H1 (cell line): Measurements from ENCODE around the gene DIP2C. TPM values are rescaled to one million over a fixed set of nuclear protein-coding genes. Genes with fewer than 3 reads are reported as not detected.

Experiments used
- CTCF ChIA-PET: fragments of 300-600 bp; sonication (Branson Sonifier 250); formaldehyde crosslinking; loops from one replicate; lab custom pipeline; 2021; ENCODE audit not compliant: partially characterized antibody; lab: Charles Lee
- POLR2A ChIA-PET: fragments of 300-600 bp; sonication (Branson Sonifier 250); formaldehyde crosslinking; loops from one replicate; lab custom pipeline; 2021; ENCODE audit warnings: inconsistent platforms; ENCODE audit not compliant: partially characterized antibody; lab: Charles Lee
- DNase-seq, 2 experiments: peaks; one replicate each; pipeline versions ENCODE4 v3.0.0 to v3.0.0-alpha.2; 2010 to 2022; ENCODE audit warnings: low spot score in 2 of 2, low read depth in 1 of 2, mixed read lengths in 1 of 2
- FAIRE-seq: peaks from 2 replicates; lab custom pipeline; 2011; peaks lifted over from hg19 to GRCh38; lab: Jason Lieb, UNC
- H2AFZ ChIP-seq: 2 replicates; pipeline ENCODE4 v1.8.1; 2012; ENCODE audit warnings: low read length, inconsistent platforms
- H2AK5ac ChIP-seq: 2 replicates; pipeline ENCODE4 v1.6.1; 2013; ENCODE audit warnings: low read depth, low read length
- H2BK120ac ChIP-seq: replicated peaks from 2 replicates; pipeline ENCODE3; 2013; ENCODE audit warnings: low read depth, low read length, inconsistent platforms
- H2BK12ac ChIP-seq: 2 replicates; pipeline ENCODE4 v1.6.1; 2013; ENCODE audit warnings: low read depth, low read length
- H2BK15ac ChIP-seq: 2 replicates; pipeline ENCODE4 v1.6.1; 2013; ENCODE audit warnings: low read length
- H2BK20ac ChIP-seq: 2 replicates; pipeline ENCODE4 v1.6.1; 2013; ENCODE audit warnings: low read length
- H2BK5ac ChIP-seq: 2 replicates; pipeline ENCODE4 v1.6.1; 2013; ENCODE audit warnings: low read depth, low read length
- H3K14ac ChIP-seq: 2 replicates; pipeline ENCODE4 v1.6.1; 2013; ENCODE audit warnings: inconsistent platforms; ENCODE audit not compliant: insufficient read length
- H3K18ac ChIP-seq: 2 replicates; pipeline ENCODE4 v1.6.1; 2013; ENCODE audit warnings: low read length; ENCODE audit errors: extremely low read depth
- H3K23ac ChIP-seq: 2 replicates; pipeline ENCODE4 v1.6.1; 2013; ENCODE audit warnings: inconsistent platforms; ENCODE audit not compliant: insufficient read length
- H3K23me2 ChIP-seq: 2 replicates; pipeline ENCODE4 v1.6.1; 2013; ENCODE audit warnings: low read depth, low read length
- H3K27ac ChIP-seq: 2 replicates; pipeline ENCODE4 v1.6.1; 2011; ENCODE audit warnings: low read depth, low read length, inconsistent platforms
- H3K27me3 ChIP-seq, 4 experiments: replicated peaks in 1 of 4; 1 replicate in 1 of 4; 2 replicates in 3 of 4; pipeline versions ENCODE4 v1.6.1 to v1.8.1; 2011 to 2013; ENCODE audit warnings: low read length in 3 of 4, mild to moderate bottlenecking in 3 of 4, inconsistent platforms in 2 of 4, mixed read lengths in 2 of 4, moderate library complexity in 1 of 4; ENCODE audit not compliant: control insufficient read depth in 3 of 4, insufficient read depth in 3 of 4; ENCODE audit errors: extremely low read depth in 1 of 4
- H3K36me3 ChIP-seq, 4 experiments: 2 replicates each; pipeline versions ENCODE4 v1.6.1 to v1.8.1; 2011 to 2013; ENCODE audit warnings: mild to moderate bottlenecking in 4 of 4, low read length in 3 of 4, moderate library complexity in 2 of 4, control low read depth in 1 of 4, inconsistent platforms in 1 of 4; ENCODE audit not compliant: insufficient read depth in 4 of 4, control insufficient read depth in 2 of 4
- H3K4ac ChIP-seq: replicated peaks from 2 replicates; pipeline ENCODE3; 2013; ENCODE audit warnings: low read length, low read depth, mixed read lengths, inconsistent platforms; ENCODE audit not compliant: insufficient read length
- H3K4me1 ChIP-seq, 4 experiments: replicated peaks in 1 of 4; 1 replicate in 1 of 4; 2 replicates in 3 of 4; pipeline versions ENCODE4 v1.6.1 to v1.8.1; 2011 to 2013; ENCODE audit warnings: low read length in 3 of 4, inconsistent platforms in 2 of 4, mixed read lengths in 1 of 4; ENCODE audit not compliant: insufficient read depth in 4 of 4, control insufficient read depth in 3 of 4
- H3K4me2 ChIP-seq, 2 experiments: 2 replicates each; pipeline versions ENCODE4 v1.6.1 to v1.8.1; 2011 to 2013; ENCODE audit warnings: low read depth in 2 of 2, low read length in 2 of 2, control low read depth in 1 of 2, inconsistent platforms in 1 of 2, mild to moderate bottlenecking in 1 of 2; ENCODE audit not compliant: insufficient read depth in 1 of 2
- H3K4me3 ChIP-seq, 4 experiments: fragments of 200-600, 300-600 bp in 1 of 4; sonication (generic), shearing (Covaris generic), sonication (Bioruptor Twin) in 1 of 4; 2 replicates each; pipeline versions ENCODE4 v1.5.1 to v1.8.1; 2011 to 2016; ENCODE audit warnings: low read length in 4 of 4, low read depth in 3 of 4, control low read depth in 2 of 4, inconsistent platforms in 2 of 4, mild to moderate bottlenecking in 2 of 4, mixed read lengths in 1 of 4, moderate library complexity in 1 of 4; ENCODE audit not compliant: insufficient read depth in 2 of 4; ENCODE audit errors: extremely low read depth in 1 of 4
- H3K56ac ChIP-seq: replicated peaks from 2 replicates; pipeline ENCODE3; 2013; ENCODE audit warnings: low read depth, mild to moderate bottlenecking, mixed read lengths, low read length, inconsistent platforms; ENCODE audit not compliant: insufficient read length
- H3K79me1 ChIP-seq: 2 replicates; pipeline ENCODE4 v1.6.1; 2013; ENCODE audit warnings: low read depth, low read length, control low read depth
- H3K79me2 ChIP-seq, 2 experiments: 2 replicates each; pipeline versions ENCODE4 v1.6.1 to v1.8.1; 2012 to 2013; ENCODE audit warnings: low read length in 2 of 2, mild to moderate bottlenecking in 2 of 2, inconsistent platforms in 1 of 2; ENCODE audit not compliant: insufficient read depth in 2 of 2, control insufficient read depth in 1 of 2
- H3K9ac ChIP-seq, 4 experiments: replicated peaks in 1 of 4; 1 replicate in 1 of 4; 2 replicates in 3 of 4; pipeline versions ENCODE4 v1.6.1 to v1.8.1; 2011 to 2013; ENCODE audit warnings: low read depth in 3 of 4, low read length in 3 of 4, control low read depth in 2 of 4, mild to moderate bottlenecking in 2 of 4, moderate library complexity in 2 of 4, inconsistent platforms in 1 of 4; ENCODE audit errors: extremely low read depth in 1 of 4
- H3K9me3 ChIP-seq, 2 experiments: 2 replicates each; pipeline versions ENCODE4 v1.6.1 to v1.8.1; 2012 to 2013; ENCODE audit warnings: mild to moderate bottlenecking in 2 of 2, moderate library complexity in 2 of 2, control low read depth in 1 of 2, inconsistent platforms in 1 of 2, low read depth in 1 of 2, low read length in 1 of 2, mixed read lengths in 1 of 2; ENCODE audit not compliant: insufficient read depth in 2 of 2
- H4K20me1 ChIP-seq, 2 experiments: replicated peaks in 1 of 2; 2 replicates each; pipeline versions ENCODE3 to v1.8.1; 2011 to 2013; ENCODE audit warnings: inconsistent platforms in 2 of 2, low read length in 2 of 2, mild to moderate bottlenecking in 1 of 2; ENCODE audit not compliant: insufficient read depth in 2 of 2, control insufficient read depth in 1 of 2
- H4K5ac ChIP-seq: 2 replicates; pipeline ENCODE4 v1.6.1; 2013; ENCODE audit warnings: low read length, low read depth, mixed read lengths, inconsistent platforms; ENCODE audit not compliant: insufficient read length
- H4K8ac ChIP-seq: 2 replicates; pipeline ENCODE4 v1.8.0; 2013; ENCODE audit warnings: mild to moderate bottlenecking, moderate library complexity, low read length, inconsistent platforms; ENCODE audit not compliant: insufficient read depth; ENCODE audit errors: extremely low read depth
- H4K91ac ChIP-seq: replicated peaks from 2 replicates; pipeline ENCODE3; 2013; ENCODE audit warnings: low read length, mixed read lengths, inconsistent platforms; ENCODE audit not compliant: insufficient read length
- BRCA1 ChIP-seq: IDR thresholded peaks from 2 replicates; pipeline ENCODE4 v1.6.1; 2012; ENCODE audit warnings: low read depth, low read length, improper control_type of control experiment
- HDAC2 ChIP-seq, 2 experiments: fragments of 300-600 bp in 1 of 2; sonication (generic) in 1 of 2; IDR thresholded peaks; 2 replicates each; pipeline ENCODE4 v1.6.1; 2011 to 2012; ENCODE audit warnings: low read depth in 2 of 2, low read length in 2 of 2, mild to moderate bottlenecking in 2 of 2, moderate library complexity in 2 of 2, borderline replicate concordance in 1 of 2, inconsistent platforms in 1 of 2
- SUZ12 ChIP-seq: fragments of 200-600 bp; sonication (generic); IDR thresholded peaks from 2 replicates; pipeline ENCODE4 v1.6.1; 2012; ENCODE audit warnings: mild to moderate bottlenecking, inconsistent platforms, low read length, moderate library complexity, mixed read lengths
- WGBS, 2 experiments: shearing (Covaris generic) in 1 of 2; methylation state at CpG; one replicate each; pipeline versions ENCODE4 v1.1.6 to v1.1.7; 2013 to 2015; ENCODE audit warnings: low lambda C conversion rate in 2 of 2, mixed read lengths in 2 of 2, inconsistent platforms in 1 of 2, low coverage in 1 of 2, missing lambda C conversion rate in 1 of 2; ENCODE audit not compliant: insufficient replicate concordance in 2 of 2, insufficient coverage in 1 of 2, insufficient read length in 1 of 2; ENCODE audit errors: extremely low coverage in 1 of 2, missing lambda C conversion rate in 1 of 2; 5-methylcytosine and 5-hydroxymethylcytosine counted together
- polyA plus RNA-seq, 7 experiments: library from polyadenylated mRNA; depleted of rRNA in 3 of 7; stranded (reverse) in 5 of 7; unstranded in 2 of 7; fragments of >200 nt in 5 of 7; fragments of 200-250 nt in 2 of 7; gene quantifications; 1 replicate in 5 of 7; 2 replicates in 1 of 7; 4 replicates in 1 of 7; pipeline versions ENCODE4 v1.2.1 to v1.2.3, GENCODE V29; 2011 to 2013; ENCODE audit warnings: missing spikeins in 2 of 7, mixed read lengths in 2 of 7
- total RNA-seq: library from RNA; stranded (reverse); fragmentation: NEBNext Ultra II Directional; extraction: Animal tissue kit (Norgen Biotek cat#: 25700); gene quantifications from 2 replicates; pipeline ENCODE4 v1.2.1, GENCODE V29; 2021

Gene DIP2C
- total and polyA plus RNA-seq, 2 of the 8 experiments (the other 6 are each of a cell fraction or from before 2014, with no cell fraction given), result 3.8 to 9.3 TPM

DNA sequence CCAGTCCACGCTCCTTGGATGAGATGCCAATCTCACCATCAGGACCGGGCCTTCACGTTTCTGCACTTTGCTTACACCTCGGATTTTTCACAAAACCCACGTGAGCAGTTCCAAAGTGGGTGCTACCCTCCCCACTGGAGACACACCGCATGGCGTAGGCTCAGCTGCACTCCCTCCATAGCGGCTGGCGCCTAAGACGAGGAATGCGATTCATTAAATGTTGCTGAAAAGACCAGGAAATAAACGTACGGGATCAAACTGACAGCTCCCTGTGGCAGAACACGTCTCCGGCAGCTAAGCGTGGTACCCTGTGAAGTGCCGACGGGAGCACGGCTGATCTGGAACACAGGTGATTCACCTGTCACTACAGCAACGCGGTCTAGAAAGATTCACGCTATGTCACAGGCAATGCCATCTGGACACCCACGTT, 209.0 kb downstream of the DIP2C start:
- H4K20me1 ChIP-seq, result peaks cover 0 to 5% of the 10 kb centered on the region in 2 experiments
- no peak overlapping the region for H2AK5ac ChIP-seq
- no peaks in the 10 kb centered on the region for H3K27me3 ChIP-seq
- no peaks in the 10 kb centered on the region for H3K79me1 ChIP-seq
- H2BK5ac ChIP-seq, result no peak overlapping the region
- H3K36me3 ChIP-seq, result no peaks in the 10 kb centered on the region
- H3K79me2 ChIP-seq, result no peaks in the 10 kb centered on the region
- no peak overlapping the region for H3K27ac ChIP-seq
- peaks cover 0 to 8% (median 4%) of the 10 kb centered on the region in 4 experiments; a peak in 4 of 7 replicates for H3K4me1 ChIP-seq
- no peak overlapping the region; the same call in 1 of the 2 replicates for H3K18ac ChIP-seq
- FAIRE-seq (no peak), DNase-seq (peak in 1 of 2 experiments; percentile 22)
- 90% methylated on average over 23 of the region's 23 CpGs; no CpG with 5 or more reads in 1 of the 2 experiments for WGBS, 2 experiments
- ChIA-PET POLR2A (interaction anchor here (1.1 kb wide), 1 partner anchor 14 kb away, joined by 3 read pairs; no protein-coding TSS in a partner anchor), CTCF (interaction anchor here (1.9 kb wide), 1 partner anchor 17 kb away, joined by 6 read pairs; no protein-coding TSS in a partner anchor)
- H4K91ac ChIP-seq, result no peak overlapping the region
- H3K4me2 ChIP-seq, result no peak overlapping the region
- H3K56ac ChIP-seq, result no peak overlapping the region
- no peak overlapping the region for H2BK120ac ChIP-seq
- TF ChIP-seq SUZ12, result no peak
- TF ChIP-seq BRCA1, result no peak
- no peak for TF ChIP-seq HDAC2 (IDR thresholded peaks at IDR 0.05; ENCODE audit: borderline replicate concordance in 1 of 2, low read depth in 2 of 2, low read length in 2 of 2)
- H3K9me3 ChIP-seq, result no peaks in the 10 kb centered on the region
- H2BK20ac ChIP-seq, result no peak overlapping the region
- H2BK12ac ChIP-seq, result no peak overlapping the region
- H3K23me2 ChIP-seq, result no peaks in the 10 kb centered on the region; the same call in 1 of the 2 replicates
- no peak overlapping the region for H2AFZ ChIP-seq
- no peak overlapping the region for H3K4ac ChIP-seq
- no peak overlapping the region for H3K14ac ChIP-seq
- H4K8ac ChIP-seq, result no peak overlapping the region
- H3K9ac ChIP-seq, result no peak overlapping the region
- H2BK15ac ChIP-seq, result no peak overlapping the region
- H3K4me3 ChIP-seq, result no peak overlapping the region
- no peak overlapping the region for H3K23ac ChIP-seq
- no peak overlapping the region for H4K5ac ChIP-seq
